HG03066 (cell line): ENCODE measurements around the gene WWOX.

ENCODE experiments used
- ATAC-seq: cut with Tn5 transposase; IDR thresholded peaks from one replicate; pipeline ENCODE4 v1.9.1; 2021; ENCODE audit warnings: low read depth; ENCODE audit not compliant: unreplicated experiment

Gene WWOX

DNA sequence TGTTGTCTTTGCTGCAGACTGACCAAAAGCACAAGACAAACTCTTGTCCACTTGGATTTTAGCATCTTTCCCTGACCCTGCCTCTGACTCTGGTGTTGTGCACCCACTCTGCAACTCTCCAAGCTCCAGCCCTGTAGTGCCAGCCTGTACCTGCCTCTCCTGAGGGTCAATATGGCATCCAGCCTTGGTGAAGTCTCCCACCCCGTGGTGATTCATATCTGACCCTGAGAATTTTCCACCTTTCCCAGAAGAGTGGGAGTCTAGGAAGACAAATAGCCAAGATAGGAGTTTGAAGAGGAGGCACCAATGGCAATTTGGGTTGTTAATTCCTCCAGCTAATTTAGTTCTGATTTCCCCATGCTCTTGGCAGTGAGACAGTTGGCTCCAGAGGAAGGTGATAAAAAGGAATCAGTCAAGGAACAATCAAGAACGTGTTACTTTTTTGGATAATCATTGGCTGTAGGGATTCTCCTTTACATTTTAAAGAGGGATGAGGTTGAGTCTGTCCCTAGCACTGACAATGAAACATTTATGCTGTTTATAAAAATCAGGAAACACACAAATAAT lies 1085.1 kb downstream of the WWOX start:
- no peak for ATAC-seq

GRCh38 chr16:79185711-79186110 lies 1086.3 kb downstream of the WWOX start:
- no peak for ATAC-seq

GRCh38 chr16:79186196-79186595 lies 1086.7 kb downstream of the WWOX start:
- ATAC-seq = no peak

- ATAC-seq = no peak
Observed at GRCh38 chr16:79188115-79188738, 1088.8 kb downstream of the WWOX start.

- ATAC-seq = no peak
Observed at GRCh38 chr16:79188739-79189122, 1089.3 kb downstream of the WWOX start.

GRCh38 chr16:79190542-79190941 lies 1091.1 kb downstream of the WWOX start:
- ATAC-seq = no peak

DNA sequence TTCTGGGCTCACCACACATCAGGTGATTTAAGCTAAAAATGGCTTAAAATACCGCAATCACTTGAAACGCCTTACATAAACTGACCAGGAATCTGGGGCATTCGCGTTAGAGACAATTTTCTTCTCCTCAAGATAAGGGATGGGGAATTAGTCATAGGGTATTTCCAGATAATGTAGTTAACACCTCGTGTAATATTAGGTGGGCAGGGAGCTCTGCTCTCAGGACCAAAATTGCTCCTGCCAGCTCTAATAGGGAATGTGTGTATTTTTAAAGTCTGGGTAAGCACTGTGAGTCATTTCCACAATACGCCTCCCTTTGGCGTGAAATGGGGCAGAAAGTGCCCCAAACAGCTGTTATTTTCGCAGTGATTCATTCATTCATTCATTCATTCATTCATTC lies 1092.5 kb downstream of the WWOX start:
- ATAC-seq = no peak

DNA sequence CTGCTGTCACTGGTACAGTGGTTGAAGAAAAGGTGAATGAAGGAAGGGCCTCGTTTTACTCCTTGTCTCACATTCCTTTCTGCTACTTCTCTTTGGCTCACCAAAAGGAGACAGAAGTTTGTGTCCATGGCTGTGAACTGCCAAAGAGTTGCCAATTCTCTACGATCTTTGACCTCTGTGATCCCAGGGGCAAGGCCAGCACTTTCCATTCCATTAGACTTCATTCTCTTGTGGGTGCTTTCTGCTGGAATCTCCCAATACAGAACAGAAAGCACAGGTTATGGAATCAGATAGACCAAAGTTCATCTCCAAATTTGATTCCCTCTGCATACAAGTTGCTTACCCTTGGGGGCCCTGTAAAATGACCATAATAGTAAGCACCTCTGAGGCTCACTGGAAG lies 1093.5 kb downstream of the WWOX start:
- no peak for ATAC-seq

- ATAC-seq = no peak
Observed at GRCh38 chr16:79194291-79194690, 1094.8 kb downstream of the WWOX start.

DNA sequence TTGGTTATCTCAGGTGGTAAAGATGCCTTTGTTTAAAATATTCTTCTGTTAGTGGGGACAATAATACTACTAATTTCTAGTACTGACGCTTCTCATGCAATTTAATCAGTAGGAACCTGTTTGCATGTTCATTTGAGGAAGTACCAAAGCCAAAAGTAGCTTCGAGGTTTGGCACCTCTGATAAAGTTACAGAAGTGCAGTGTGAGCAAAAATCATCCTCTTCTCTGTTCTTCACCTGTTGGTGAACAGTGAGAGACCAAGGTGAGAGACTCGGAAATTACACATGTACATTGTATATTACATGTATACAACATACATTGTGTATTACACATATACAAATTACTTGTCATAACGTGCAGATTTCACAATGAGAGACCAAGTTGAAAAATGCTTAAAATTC lies 1096.5 kb downstream of the WWOX start:
- ATAC-seq = no peak

- ATAC-seq = no peak
Observed at GRCh38 chr16:79201436-79201835, 1102.0 kb downstream of the WWOX start.

DNA sequence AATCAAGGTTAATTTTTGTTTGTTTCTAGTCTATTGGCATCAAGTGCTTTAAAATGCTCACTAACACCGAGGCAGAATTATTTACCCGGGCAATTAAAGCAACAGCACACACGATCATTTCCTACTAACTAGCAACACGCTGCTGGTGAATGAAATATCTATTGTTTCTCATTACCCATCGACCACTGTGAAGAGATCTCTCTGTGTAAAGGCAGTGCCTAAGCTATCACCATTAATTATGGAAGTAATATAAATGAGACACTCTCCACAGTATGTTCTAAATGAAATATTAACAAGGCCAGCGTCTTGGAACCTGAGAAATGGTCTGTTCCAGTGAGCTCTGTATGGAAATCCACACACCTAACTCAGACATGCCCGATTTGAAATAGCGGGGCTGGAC lies 1103.5 kb downstream of the WWOX start:
- ATAC-seq = no peak

DNA sequence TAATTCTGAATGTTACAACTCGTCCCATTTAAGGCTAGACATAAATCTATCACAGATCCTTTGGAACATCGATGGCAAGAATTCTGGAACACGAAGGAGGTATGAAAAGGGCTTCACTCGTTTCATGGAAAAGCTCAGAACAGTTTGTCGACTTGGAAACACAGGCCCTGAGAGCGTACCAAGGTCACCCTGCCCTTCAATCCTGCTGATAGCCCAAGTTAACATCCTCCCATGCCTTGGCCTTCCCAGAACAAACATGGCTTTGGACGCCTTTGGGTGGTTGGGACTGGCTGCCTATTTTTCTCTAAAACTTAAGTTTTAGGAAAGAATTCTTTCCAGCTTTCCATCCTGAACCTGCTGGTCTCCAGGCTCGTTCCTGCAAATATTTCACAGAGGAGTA lies 1105.0 kb downstream of the WWOX start:
- ATAC-seq = no peak

GRCh38 chr16:79206889-79207288 lies 1107.4 kb downstream of the WWOX start:
- no peak for ATAC-seq

- ATAC-seq = no peak
Observed at GRCh38 chr16:79209308-79209707, 1109.9 kb downstream of the WWOX start.

- ATAC-seq = no peak
Observed at GRCh38 chr16:79210607-79211006, 1111.2 kb downstream of the WWOX start.

GRCh38 chr16:79211586-79211985 lies 1112.1 kb downstream of the WWOX start:
- ATAC-seq = no peak

DNA sequence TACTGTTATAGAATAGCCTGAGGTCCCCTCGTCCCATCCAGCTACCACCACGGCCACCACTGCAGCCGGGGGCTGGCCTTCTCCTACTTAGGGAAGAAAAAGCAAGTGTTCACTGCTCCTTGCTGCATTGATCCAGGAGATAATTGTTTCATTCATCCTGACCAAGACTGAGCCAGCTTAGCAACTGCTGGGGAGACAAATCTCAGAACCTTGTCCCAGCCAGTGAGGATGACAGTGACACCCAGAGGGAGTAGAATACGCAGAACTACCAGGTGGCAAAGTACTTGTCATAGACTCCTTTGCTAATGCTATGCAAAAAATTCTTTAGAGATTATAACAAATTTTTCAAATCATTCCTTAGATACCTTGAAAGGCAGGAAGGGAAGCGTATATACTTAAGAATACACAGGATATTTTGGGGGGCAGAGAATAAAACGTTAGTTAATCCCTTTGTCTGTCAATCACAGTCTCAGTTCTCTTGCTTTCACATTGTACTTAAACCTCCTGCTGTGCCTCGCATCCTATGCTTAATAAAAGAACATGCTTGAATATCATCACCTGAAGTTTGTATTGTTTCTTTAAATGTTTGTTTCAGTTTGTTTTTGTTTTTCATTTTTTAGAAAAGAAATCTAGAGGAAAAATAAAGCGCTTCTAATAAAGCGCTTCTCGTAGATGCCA lies 1112.8 kb downstream of the WWOX start:
- ATAC-seq = no peak

DNA sequence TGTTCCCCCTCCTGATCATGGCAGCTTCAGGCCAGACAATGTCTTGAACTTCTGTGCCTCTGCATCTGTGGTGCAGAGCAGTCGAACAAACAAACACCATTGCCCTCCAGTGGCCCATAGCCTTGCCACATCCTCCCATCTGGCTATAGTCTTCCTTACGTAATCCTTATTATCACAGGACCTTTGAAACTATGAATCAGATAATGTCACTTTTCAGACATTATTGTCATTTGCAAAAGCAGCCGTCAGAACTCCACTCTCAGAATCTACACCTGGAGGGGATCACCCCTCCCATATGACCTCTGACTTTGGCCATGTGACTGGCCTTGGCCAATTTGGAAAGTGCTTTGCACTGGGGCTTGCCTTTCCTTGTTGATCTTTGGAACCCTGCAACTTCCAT lies 1113.8 kb downstream of the WWOX start:
- no peak for ATAC-seq

DNA sequence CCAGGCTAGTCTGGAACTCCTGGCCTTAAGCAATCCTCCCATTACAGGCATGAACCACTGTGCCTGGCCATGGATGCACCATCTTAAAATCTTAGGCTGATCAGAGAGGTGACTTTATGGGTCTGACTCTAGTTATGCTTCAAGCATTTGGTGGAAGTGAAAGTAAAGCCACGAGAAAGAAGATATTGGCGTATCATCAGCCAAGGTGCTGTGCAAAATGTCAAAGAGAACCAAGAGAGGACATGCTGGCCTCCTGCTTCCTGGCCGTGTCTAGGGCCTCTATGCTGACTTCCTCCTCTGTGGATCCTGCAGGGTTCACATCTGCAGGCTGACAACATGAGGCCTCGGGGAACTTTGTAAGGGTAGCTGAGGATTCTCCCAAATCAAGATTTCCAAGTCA lies 1115.8 kb downstream of the WWOX start:
- no peak for ATAC-seq

DNA sequence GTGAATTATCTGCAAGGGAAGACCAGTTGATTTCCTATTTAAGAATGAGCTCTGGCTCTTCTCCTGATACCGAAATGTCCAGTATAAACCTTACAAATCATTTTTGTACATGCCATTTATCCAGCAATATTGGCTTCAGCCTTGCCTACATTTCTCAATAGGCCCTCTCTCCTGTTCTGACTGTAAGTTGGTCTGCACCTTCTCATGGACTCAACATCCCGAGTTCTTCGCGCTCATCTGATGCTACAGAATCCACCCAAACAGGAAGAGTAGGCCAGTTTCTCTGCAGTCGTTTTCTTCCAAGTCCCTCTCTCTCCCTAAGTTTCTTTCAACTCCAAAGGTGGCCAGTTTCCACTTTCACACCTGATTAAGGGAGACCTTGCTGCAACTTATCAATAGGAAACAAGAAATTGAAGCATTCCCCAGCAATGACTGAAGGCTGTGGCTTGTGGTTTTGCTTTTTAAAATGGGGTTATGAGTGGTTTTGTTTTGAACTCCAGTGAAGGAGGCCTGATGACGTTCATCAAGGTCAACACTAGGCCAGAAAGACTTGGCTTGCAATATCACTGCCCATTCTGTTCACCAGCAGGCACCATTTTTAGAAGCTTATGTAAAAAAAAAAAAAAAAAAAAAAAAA lies 1118.0 kb downstream of the WWOX start:
- ATAC-seq = no peak

- no peak for ATAC-seq
Observed at GRCh38 chr16:79218351-79218750, 1118.9 kb downstream of the WWOX start.
